H1 (cell line): ENCODE data around the gene FAH. TPM values are rescaled to one million over a fixed set of nuclear protein-coding genes. Genes with fewer than 3 reads are reported as not detected.

Experiments used
- CTCF ChIA-PET: fragments of 300-600 bp; sonication (Branson Sonifier 250); formaldehyde crosslinking; loops from one replicate; lab custom pipeline; 2021; ENCODE audit not compliant: partially characterized antibody; lab: Charles Lee
- POLR2A ChIA-PET: fragments of 300-600 bp; sonication (Branson Sonifier 250); formaldehyde crosslinking; loops from one replicate; lab custom pipeline; 2021; ENCODE audit warnings: inconsistent platforms; ENCODE audit not compliant: partially characterized antibody; lab: Charles Lee
- DNase-seq, 2 experiments: peaks; one replicate each; pipeline versions ENCODE4 v3.0.0 to v3.0.0-alpha.2; 2010 to 2022; ENCODE audit warnings: low spot score in 2 of 2, low read depth in 1 of 2, mixed read lengths in 1 of 2
- FAIRE-seq: peaks from 2 replicates; lab custom pipeline; 2011; peaks lifted over from hg19 to GRCh38; lab: Jason Lieb, UNC
- H2AFZ ChIP-seq: 2 replicates; pipeline ENCODE4 v1.8.1; 2012; ENCODE audit warnings: low read length, inconsistent platforms
- H2AK5ac ChIP-seq: 2 replicates; pipeline ENCODE4 v1.6.1; 2013; ENCODE audit warnings: low read depth, low read length
- H2BK120ac ChIP-seq: replicated peaks from 2 replicates; pipeline ENCODE3; 2013; ENCODE audit warnings: low read depth, low read length, inconsistent platforms
- H2BK12ac ChIP-seq: 2 replicates; pipeline ENCODE4 v1.6.1; 2013; ENCODE audit warnings: low read depth, low read length
- H2BK15ac ChIP-seq: 2 replicates; pipeline ENCODE4 v1.6.1; 2013; ENCODE audit warnings: low read length
- H2BK20ac ChIP-seq: 2 replicates; pipeline ENCODE4 v1.6.1; 2013; ENCODE audit warnings: low read length
- H2BK5ac ChIP-seq: 2 replicates; pipeline ENCODE4 v1.6.1; 2013; ENCODE audit warnings: low read depth, low read length
- H3K14ac ChIP-seq: 2 replicates; pipeline ENCODE4 v1.6.1; 2013; ENCODE audit warnings: inconsistent platforms; ENCODE audit not compliant: insufficient read length
- H3K18ac ChIP-seq: 2 replicates; pipeline ENCODE4 v1.6.1; 2013; ENCODE audit warnings: low read length; ENCODE audit errors: extremely low read depth
- H3K23ac ChIP-seq: 2 replicates; pipeline ENCODE4 v1.6.1; 2013; ENCODE audit warnings: inconsistent platforms; ENCODE audit not compliant: insufficient read length
- H3K23me2 ChIP-seq: 2 replicates; pipeline ENCODE4 v1.6.1; 2013; ENCODE audit warnings: low read depth, low read length
- H3K27ac ChIP-seq: 2 replicates; pipeline ENCODE4 v1.6.1; 2011; ENCODE audit warnings: low read depth, low read length, inconsistent platforms
- H3K27me3 ChIP-seq, 4 experiments: replicated peaks in 1 of 4; 1 replicate in 1 of 4; 2 replicates in 3 of 4; pipeline versions ENCODE4 v1.6.1 to v1.8.1; 2011 to 2013; ENCODE audit warnings: low read length in 3 of 4, mild to moderate bottlenecking in 3 of 4, inconsistent platforms in 2 of 4, mixed read lengths in 2 of 4, moderate library complexity in 1 of 4; ENCODE audit not compliant: control insufficient read depth in 3 of 4, insufficient read depth in 3 of 4; ENCODE audit errors: extremely low read depth in 1 of 4
- H3K36me3 ChIP-seq, 4 experiments: 2 replicates each; pipeline versions ENCODE4 v1.6.1 to v1.8.1; 2011 to 2013; ENCODE audit warnings: mild to moderate bottlenecking in 4 of 4, low read length in 3 of 4, moderate library complexity in 2 of 4, control low read depth in 1 of 4, inconsistent platforms in 1 of 4; ENCODE audit not compliant: insufficient read depth in 4 of 4, control insufficient read depth in 2 of 4
- H3K4ac ChIP-seq: replicated peaks from 2 replicates; pipeline ENCODE3; 2013; ENCODE audit warnings: low read length, low read depth, mixed read lengths, inconsistent platforms; ENCODE audit not compliant: insufficient read length
- H3K4me1 ChIP-seq, 4 experiments: replicated peaks in 1 of 4; 1 replicate in 1 of 4; 2 replicates in 3 of 4; pipeline versions ENCODE4 v1.6.1 to v1.8.1; 2011 to 2013; ENCODE audit warnings: low read length in 3 of 4, inconsistent platforms in 2 of 4, mixed read lengths in 1 of 4; ENCODE audit not compliant: insufficient read depth in 4 of 4, control insufficient read depth in 3 of 4
- H3K4me2 ChIP-seq, 2 experiments: 2 replicates each; pipeline versions ENCODE4 v1.6.1 to v1.8.1; 2011 to 2013; ENCODE audit warnings: low read depth in 2 of 2, low read length in 2 of 2, control low read depth in 1 of 2, inconsistent platforms in 1 of 2, mild to moderate bottlenecking in 1 of 2; ENCODE audit not compliant: insufficient read depth in 1 of 2
- H3K4me3 ChIP-seq, 4 experiments: fragments of 200-600, 300-600 bp in 1 of 4; sonication (generic), shearing (Covaris generic), sonication (Bioruptor Twin) in 1 of 4; 2 replicates each; pipeline versions ENCODE4 v1.5.1 to v1.8.1; 2011 to 2016; ENCODE audit warnings: low read length in 4 of 4, low read depth in 3 of 4, control low read depth in 2 of 4, inconsistent platforms in 2 of 4, mild to moderate bottlenecking in 2 of 4, mixed read lengths in 1 of 4, moderate library complexity in 1 of 4; ENCODE audit not compliant: insufficient read depth in 2 of 4; ENCODE audit errors: extremely low read depth in 1 of 4
- H3K56ac ChIP-seq: replicated peaks from 2 replicates; pipeline ENCODE3; 2013; ENCODE audit warnings: low read depth, mild to moderate bottlenecking, mixed read lengths, low read length, inconsistent platforms; ENCODE audit not compliant: insufficient read length
- H3K79me1 ChIP-seq: 2 replicates; pipeline ENCODE4 v1.6.1; 2013; ENCODE audit warnings: low read depth, low read length, control low read depth
- H3K79me2 ChIP-seq, 2 experiments: 2 replicates each; pipeline versions ENCODE4 v1.6.1 to v1.8.1; 2012 to 2013; ENCODE audit warnings: low read length in 2 of 2, mild to moderate bottlenecking in 2 of 2, inconsistent platforms in 1 of 2; ENCODE audit not compliant: insufficient read depth in 2 of 2, control insufficient read depth in 1 of 2
- H3K9ac ChIP-seq, 4 experiments: replicated peaks in 1 of 4; 1 replicate in 1 of 4; 2 replicates in 3 of 4; pipeline versions ENCODE4 v1.6.1 to v1.8.1; 2011 to 2013; ENCODE audit warnings: low read depth in 3 of 4, low read length in 3 of 4, control low read depth in 2 of 4, mild to moderate bottlenecking in 2 of 4, moderate library complexity in 2 of 4, inconsistent platforms in 1 of 4; ENCODE audit errors: extremely low read depth in 1 of 4
- H3K9me3 ChIP-seq, 2 experiments: 2 replicates each; pipeline versions ENCODE4 v1.6.1 to v1.8.1; 2012 to 2013; ENCODE audit warnings: mild to moderate bottlenecking in 2 of 2, moderate library complexity in 2 of 2, control low read depth in 1 of 2, inconsistent platforms in 1 of 2, low read depth in 1 of 2, low read length in 1 of 2, mixed read lengths in 1 of 2; ENCODE audit not compliant: insufficient read depth in 2 of 2
- H4K20me1 ChIP-seq, 2 experiments: replicated peaks in 1 of 2; 2 replicates each; pipeline versions ENCODE3 to v1.8.1; 2011 to 2013; ENCODE audit warnings: inconsistent platforms in 2 of 2, low read length in 2 of 2, mild to moderate bottlenecking in 1 of 2; ENCODE audit not compliant: insufficient read depth in 2 of 2, control insufficient read depth in 1 of 2
- H4K5ac ChIP-seq: 2 replicates; pipeline ENCODE4 v1.6.1; 2013; ENCODE audit warnings: low read length, low read depth, mixed read lengths, inconsistent platforms; ENCODE audit not compliant: insufficient read length
- H4K8ac ChIP-seq: 2 replicates; pipeline ENCODE4 v1.8.0; 2013; ENCODE audit warnings: mild to moderate bottlenecking, moderate library complexity, low read length, inconsistent platforms; ENCODE audit not compliant: insufficient read depth; ENCODE audit errors: extremely low read depth
- H4K91ac ChIP-seq: replicated peaks from 2 replicates; pipeline ENCODE3; 2013; ENCODE audit warnings: low read length, mixed read lengths, inconsistent platforms; ENCODE audit not compliant: insufficient read length
- CBX8 ChIP-seq: fragments of 300-800, 300-1000 bp; sonication (generic); IDR thresholded peaks from 2 replicates; pipeline ENCODE4 v1.7.1; 2016; ENCODE audit warnings: low read depth, low read length, borderline replicate concordance
- EZH2 ChIP-seq: fragments of 200-600 bp; sonication (generic); IDR thresholded peaks from 2 replicates; pipeline ENCODE4 v1.7.1; 2012; ENCODE audit warnings: low read depth, mild to moderate bottlenecking, moderate library complexity, low read length, inconsistent platforms; ENCODE audit not compliant: severe bottlenecking
- FOSL1 ChIP-seq: IDR thresholded peaks from 2 replicates; pipeline ENCODE4 v1.6.1; 2011; ENCODE audit warnings: mild to moderate bottlenecking, low read depth, low read length, moderate library complexity; ENCODE audit not compliant: insufficient read depth
- KDM4A ChIP-seq: IDR thresholded peaks from one replicate; pipeline ENCODE4 v1.7.1; 2012; ENCODE audit warnings: low read depth, mild to moderate bottlenecking, moderate library complexity, low read length, inconsistent platforms; ENCODE audit not compliant: severe bottlenecking
- MAFK ChIP-seq: IDR thresholded peaks from 2 replicates; pipeline ENCODE4 v1.6.1; 2012; ENCODE audit warnings: low read depth, mild to moderate bottlenecking, improper control_type of control experiment, low read length
- POLR2AphosphoS5 ChIP-seq: IDR thresholded peaks from 2 replicates; pipeline ENCODE4 v1.6.1; 2011; ENCODE audit warnings: low read depth, low read length
- RFX5 ChIP-seq: IDR thresholded peaks from 2 replicates; pipeline ENCODE4 v1.6.1; 2011; ENCODE audit warnings: low read depth, low read length, improper control_type of control experiment, borderline replicate concordance
- SP4 ChIP-seq: IDR thresholded peaks from 2 replicates; pipeline ENCODE4 v1.6.1; 2012; ENCODE audit warnings: low read length, inconsistent platforms
- TAF7 ChIP-seq: optimal IDR thresholded peaks from 2 replicates; pipeline ENCODE3; 2011; ENCODE audit warnings: low read depth, mild to moderate bottlenecking, inconsistent platforms, low read length, moderate library complexity, borderline replicate concordance
- USF2 ChIP-seq: IDR thresholded peaks from 2 replicates; pipeline ENCODE4 v1.6.1; 2011; ENCODE audit warnings: low read length, improper control_type of control experiment
- WGBS, 2 experiments: shearing (Covaris generic) in 1 of 2; methylation state at CpG; one replicate each; pipeline versions ENCODE4 v1.1.6 to v1.1.7; 2013 to 2015; ENCODE audit warnings: low lambda C conversion rate in 2 of 2, mixed read lengths in 2 of 2, inconsistent platforms in 1 of 2, low coverage in 1 of 2, missing lambda C conversion rate in 1 of 2; ENCODE audit not compliant: insufficient replicate concordance in 2 of 2, insufficient coverage in 1 of 2, insufficient read length in 1 of 2; ENCODE audit errors: extremely low coverage in 1 of 2, missing lambda C conversion rate in 1 of 2; 5-methylcytosine and 5-hydroxymethylcytosine counted together
- polyA plus RNA-seq, 7 experiments: library from polyadenylated mRNA; depleted of rRNA in 3 of 7; stranded (reverse) in 5 of 7; unstranded in 2 of 7; fragments of >200 nt in 5 of 7; fragments of 200-250 nt in 2 of 7; gene quantifications; 1 replicate in 5 of 7; 2 replicates in 1 of 7; 4 replicates in 1 of 7; pipeline versions ENCODE4 v1.2.1 to v1.2.3, GENCODE V29; 2011 to 2013; ENCODE audit warnings: missing spikeins in 2 of 7, mixed read lengths in 2 of 7
- total RNA-seq: library from RNA; stranded (reverse); fragmentation: NEBNext Ultra II Directional; extraction: Animal tissue kit (Norgen Biotek cat#: 25700); gene quantifications from 2 replicates; pipeline ENCODE4 v1.2.1, GENCODE V29; 2021
- TF ChIP-seq, protein P1 (sequence below): IDR thresholded peaks from 2 replicates; pipeline ENCODE4 v1.6.1; 2012; ENCODE audit warnings: inconsistent platforms

The FAH gene
- total and polyA plus RNA-seq, 2 of the 8 experiments (the other 6 are each of a cell fraction or from before 2014, with no cell fraction given), result 20.0 to 21.7 TPM

- FAIRE-seq (no peak), DNase-seq (no peak)
- no peaks in the 10 kb centered on the region for H3K36me3 ChIP-seq
- ChIA-PET CTCF (interaction anchor here (0.6 to 1.5 kb wide), 9 partner anchors 12 to 469 kb away, joined by 3 to 8 read pairs (median 3); no protein-coding TSS in a partner anchor), POLR2A (interaction anchor here (1.4 kb wide), 1 partner anchor 11 kb away, joined by 5 read pairs; no protein-coding TSS in a partner anchor)
- H3K56ac ChIP-seq, result no peak overlapping the region
- no peak overlapping the region for H2AK5ac ChIP-seq
- no peak overlapping the region for H3K4ac ChIP-seq
- no peak overlapping the region for H3K9ac ChIP-seq
- no peak overlapping the region for H2BK12ac ChIP-seq
- no peak overlapping the region for H4K91ac ChIP-seq
- H3K27ac ChIP-seq, result no peak overlapping the region
- H2BK15ac ChIP-seq, result no peak overlapping the region
- no peak overlapping the region for H4K5ac ChIP-seq
- H2BK5ac ChIP-seq, result no peak overlapping the region
- no peak overlapping the region for H3K23ac ChIP-seq
- no peak overlapping the region for H2BK20ac ChIP-seq
- H3K79me1 ChIP-seq, result no peaks in the 10 kb centered on the region
- no peak overlapping the region for H3K4me2 ChIP-seq
- no peaks in the 10 kb centered on the region for H3K79me2 ChIP-seq
- no peak overlapping the region for H2BK120ac ChIP-seq
- H3K9me3 ChIP-seq, result no peaks in the 10 kb centered on the region
- no peak overlapping the region for H3K4me3 ChIP-seq
- H4K20me1 ChIP-seq, result no peaks in the 10 kb centered on the region
- H3K18ac ChIP-seq, result no peak overlapping the region
- H4K8ac ChIP-seq, result no peak overlapping the region
- peaks cover 1 to 12% (median 6%) of the 10 kb centered on the region in 4 experiments for H3K4me1 ChIP-seq
- no peaks in the 10 kb centered on the region for H3K27me3 ChIP-seq
- no peaks in the 10 kb centered on the region for H3K23me2 ChIP-seq
- no peak overlapping the region for H2AFZ ChIP-seq
- WGBS, 2 experiments, result 81% methylated on average over 10 of the region's 10 CpGs; no CpG with 5 or more reads in 1 of the 2 experiments
- H3K14ac ChIP-seq, result no peak overlapping the region
- TF ChIP-seq CBX8 (no peak), RFX5 (no peak), MAFK (no peak), USF2 (no peak), POLR2AphosphoS5 (no peak), SP4 (no peak), EZH2 (no peak), FOSL1 (no peak), TAF7 (no peak), KDM4A (no peak)
- TF ChIP-seq, protein P1, sequence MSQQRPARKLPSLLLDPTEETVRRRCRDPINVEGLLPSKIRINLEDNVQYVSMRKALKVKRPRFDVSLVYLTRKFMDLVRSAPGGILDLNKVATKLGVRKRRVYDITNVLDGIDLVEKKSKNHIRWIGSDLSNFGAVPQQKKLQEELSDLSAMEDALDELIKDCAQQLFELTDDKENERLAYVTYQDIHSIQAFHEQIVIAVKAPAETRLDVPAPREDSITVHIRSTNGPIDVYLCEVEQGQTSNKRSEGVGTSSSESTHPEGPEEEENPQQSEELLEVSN, result no peak
Observed at GRCh38 chr15:80203361-80203885, 50.6 kb downstream of the FAH start.
